Left cardiac atrium (tissue), 4 donors: ENCODE data around the gene GRAMD1A. TPM values are rescaled to one million over a fixed set of nuclear protein-coding genes. Genes with fewer than 3 reads are reported as not detected.
A peak's percentile ranks its signal among the peaks of the same experiment; 100 is the strongest.
"Not testable (repeated sequence)": the region's sequence is repeated elsewhere in the genome, so short reads cannot be mapped to it uniquely, and the experiment has no call there.

Experiments used
- ATAC-seq, 2 donors: fragments of 200-7000 bp; cut with Tn5 transposase; one replicate each; pipeline ENCODE4 v1.9.1; 2020; ENCODE audit warnings: mild to moderate bottlenecking in 2 of 2, moderate library complexity in 2 of 2
- DNase-seq: peaks from one replicate; pipeline ENCODE4 v3.0.0-alpha.2; 2020
- intact Hi-C, 2 donors: fragments of 100-400 bp; cut with DNase I; formaldehyde crosslinking; loops; one replicate each; pipeline versions ENCODE4 v1.14.1 to v1.15.1; 2022 to 2023
- total RNA-seq, 2 donors: library from RNA; stranded (reverse); fragmentation: NEBNext Ultra II Directional; extraction: Animal tissue kit (Norgen Biotek cat#: 25700); gene quantifications; one replicate each; pipeline ENCODE4 v1.2.1, GENCODE V29; 2021
- donor health status: DM: no; HTN: yes; CAD: no.
- donor health status: DM: no; HTN: yes; CAD: no; lungs with severe emphysema.
- donor health status: DM: yes; HTN: yes; CAD: no.
- donor health status: Dilated cardiomyopathy.

Gene GRAMD1A
- total RNA-seq, 2 donors from 2014 or later, result 29.2 to 45.5 TPM

DNA sequence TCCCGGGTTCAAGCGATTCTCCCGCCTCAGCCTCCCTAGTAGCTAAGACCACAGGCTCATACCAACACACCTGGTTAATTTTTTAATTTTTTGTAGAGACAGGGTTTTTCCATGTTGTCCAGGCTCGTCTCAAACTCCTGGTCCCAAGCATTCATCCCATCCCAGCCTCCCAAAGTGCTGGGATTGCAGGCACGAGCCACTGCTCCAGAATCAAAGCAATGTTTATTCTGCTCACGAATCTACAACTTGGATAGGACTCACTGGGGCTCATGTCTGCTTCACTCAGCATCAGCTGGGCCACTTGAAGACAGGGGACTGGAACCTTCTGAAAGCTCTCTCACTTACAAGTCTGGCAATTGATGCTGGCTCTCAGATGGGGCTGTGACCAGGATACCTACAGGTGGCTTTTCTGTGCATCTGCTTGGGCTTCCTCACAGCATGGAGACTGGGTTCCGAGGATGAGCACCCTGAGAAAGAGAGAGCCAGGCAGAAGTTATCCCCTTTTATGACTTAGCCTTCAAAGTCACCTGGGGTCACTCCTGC, 27.9 kb upstream of the GRAMD1A start:
- ATAC-seq (no peak), DNase-seq (no peak)
- intact Hi-C loops, result loop anchor here (2.0 to 10.0 kb wide), 3 partner anchors 41 to 119 kb away; no protein-coding TSS in a partner anchor

DNA sequence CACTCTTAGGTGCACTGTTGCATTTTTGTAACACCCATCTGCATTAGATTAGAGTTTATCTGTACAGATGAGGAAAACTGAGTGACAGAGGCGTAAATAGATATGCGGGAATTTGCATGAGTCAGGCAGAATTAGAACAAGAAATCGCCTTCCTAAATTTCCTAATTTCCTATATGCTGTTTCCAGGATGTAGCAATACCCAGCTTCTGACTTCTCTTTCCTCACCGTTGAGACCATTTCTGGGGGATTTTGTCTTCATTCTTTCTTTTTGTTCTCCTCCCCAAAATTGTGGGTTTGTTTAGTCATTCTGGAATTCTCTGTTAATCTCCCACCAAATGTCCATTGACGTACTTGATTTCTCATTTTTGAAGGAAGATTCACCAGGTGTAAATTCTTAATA, 25.5 kb upstream of the GRAMD1A start:
- no peak for DNase-seq
- intact Hi-C loops, result loop anchor here in 1 of 2 donors (10.0 kb wide), 1 partner anchor 110 kb away; no protein-coding TSS in a partner anchor
- ATAC-seq, result peak in 1 of 2 donors; percentile 15

DNA sequence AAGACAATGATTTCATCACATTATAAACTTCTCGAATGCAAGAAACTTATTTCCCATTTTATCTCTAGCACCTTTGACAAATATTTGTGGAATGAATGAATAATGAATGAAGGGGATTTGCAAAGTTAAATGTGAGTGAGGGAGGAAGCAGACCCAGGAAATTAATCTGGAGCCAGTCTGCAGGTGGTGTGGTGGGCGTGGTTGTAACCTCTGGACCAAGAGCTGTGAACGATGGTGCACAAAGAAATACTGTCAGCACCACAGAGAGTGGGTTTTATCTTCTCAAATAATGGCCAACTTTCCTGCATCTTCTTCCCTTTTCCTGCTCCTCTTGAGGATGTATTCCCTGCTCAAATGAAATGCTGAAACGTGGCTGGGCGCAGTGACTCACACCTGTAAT, 25.1 kb upstream of the GRAMD1A start:
- intact Hi-C loops, result loop anchor here in 1 of 2 donors (10.0 kb wide), 1 partner anchor 110 kb away; no protein-coding TSS in a partner anchor
- DNase-seq (no peak), ATAC-seq (no peak)

DNA sequence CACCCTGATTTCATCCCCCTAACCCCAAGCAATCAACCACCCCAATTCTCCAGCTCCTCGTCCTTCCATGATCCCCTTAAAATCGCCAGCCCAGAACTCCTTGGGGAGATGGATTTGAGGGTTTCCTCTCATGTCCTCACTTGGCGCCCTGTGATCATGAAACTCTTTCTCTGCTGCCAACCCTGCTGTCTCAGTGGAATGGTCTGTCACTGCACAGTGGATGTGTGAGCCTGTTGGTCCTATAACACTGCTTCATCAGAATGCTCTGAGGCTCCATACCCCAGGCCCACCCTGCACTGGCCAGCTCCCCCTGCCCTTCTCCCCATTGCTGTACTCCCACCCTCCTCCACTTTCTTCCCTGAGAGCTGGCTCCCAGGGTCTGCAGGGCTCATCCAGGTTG, 23.5 kb upstream of the GRAMD1A start:
- ATAC-seq, result no peak
- no peak for DNase-seq
- intact Hi-C loops, result loop anchor here in 1 of 2 donors (10.0 kb wide), 1 partner anchor 108 kb away; no protein-coding TSS in a partner anchor

DNA sequence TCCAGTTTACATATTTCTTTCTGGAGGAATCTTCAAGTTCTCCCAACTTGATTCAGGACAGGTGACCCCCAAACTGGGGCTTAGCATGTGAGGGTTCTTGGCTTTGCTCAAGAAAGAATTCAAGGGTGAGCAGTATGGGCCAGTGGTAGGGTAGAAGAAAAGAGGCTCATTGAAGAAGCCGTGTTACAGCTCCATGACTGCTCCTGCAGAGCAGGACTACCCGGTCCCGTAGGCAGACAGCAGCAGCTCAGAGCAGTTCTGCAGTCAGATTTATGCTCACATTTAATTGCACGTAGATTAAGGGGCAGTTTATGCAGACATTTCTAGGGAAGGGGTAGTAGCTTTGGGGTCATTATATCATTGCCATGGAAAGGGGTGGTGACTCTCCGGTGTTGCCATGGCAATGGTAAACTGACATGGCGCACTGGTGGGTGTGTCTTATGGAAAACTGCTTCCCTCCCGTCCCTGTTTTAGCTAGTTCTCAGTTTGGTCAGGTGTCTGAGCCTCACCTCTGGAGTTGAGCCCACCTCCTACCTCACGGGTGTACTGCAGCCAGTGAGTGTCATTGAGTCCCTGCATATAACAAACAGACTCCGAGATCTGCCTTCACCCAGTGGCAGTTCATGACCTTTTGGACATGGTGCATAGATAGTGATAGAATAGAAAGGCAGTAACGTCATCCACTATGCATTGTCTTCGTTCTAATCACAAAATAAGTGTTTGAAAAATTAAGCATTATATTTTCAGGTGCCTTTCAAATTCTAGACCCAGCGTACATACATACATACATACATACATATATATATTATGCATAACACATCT, 20.1 kb upstream of the GRAMD1A start:
- intact Hi-C loops, result loop anchor here in 1 of 2 donors (10.0 kb wide), 1 partner anchor 105 kb away; no protein-coding TSS in a partner anchor
- DNase-seq (no peak), ATAC-seq (no peak)

- DNase-seq (no peak), ATAC-seq (no peak)
- intact Hi-C loops, result no loop called here
Observed at GRCh38 chr19:34982275-34982674, 17.8 kb upstream of the GRAMD1A start.

GRCh38 chr19:34983786-34984185, 16.3 kb upstream of the GRAMD1A start:
- intact Hi-C loops, result no loop called here
- DNase-seq, result no peak
- no peak for ATAC-seq

DNA sequence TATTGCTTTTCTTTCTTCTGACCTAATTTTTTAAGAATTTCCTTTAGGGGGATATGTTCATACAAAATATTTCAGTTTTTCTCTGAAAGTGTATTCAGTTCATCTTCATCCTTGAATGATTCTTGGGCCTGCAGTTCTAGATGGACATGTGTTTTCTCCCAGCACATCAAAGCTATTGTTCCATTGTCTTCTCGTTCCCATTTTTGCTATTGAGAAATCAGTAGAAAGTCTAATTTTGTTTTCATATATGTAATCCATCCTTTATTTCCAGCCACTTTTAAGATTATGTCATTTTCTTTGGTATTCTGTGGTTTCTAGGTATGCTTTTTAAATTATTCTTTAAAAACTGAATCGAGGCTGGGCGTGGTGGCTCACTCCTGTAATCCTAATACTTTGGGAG, 15.8 kb upstream of the GRAMD1A start:
- DNase-seq (no peak), ATAC-seq (no peak)
- intact Hi-C loops, result no loop called here

GRCh38 chr19:34985249-34986022, 14.7 kb upstream of the GRAMD1A start:
- ATAC-seq (peak; percentile 96 to 99), DNase-seq (peak; percentile 87)
- intact Hi-C loops, result no loop called here

GRCh38 chr19:34988119-34988518, 12.0 kb upstream of the GRAMD1A start:
- intact Hi-C loops, result no loop called here
- no peak for DNase-seq
- ATAC-seq, result no peak

GRCh38 chr19:34989298-34989697, 10.8 kb upstream of the GRAMD1A start:
- no peak for ATAC-seq
- intact Hi-C loops, result no loop called here
- DNase-seq, result no peak

DNA sequence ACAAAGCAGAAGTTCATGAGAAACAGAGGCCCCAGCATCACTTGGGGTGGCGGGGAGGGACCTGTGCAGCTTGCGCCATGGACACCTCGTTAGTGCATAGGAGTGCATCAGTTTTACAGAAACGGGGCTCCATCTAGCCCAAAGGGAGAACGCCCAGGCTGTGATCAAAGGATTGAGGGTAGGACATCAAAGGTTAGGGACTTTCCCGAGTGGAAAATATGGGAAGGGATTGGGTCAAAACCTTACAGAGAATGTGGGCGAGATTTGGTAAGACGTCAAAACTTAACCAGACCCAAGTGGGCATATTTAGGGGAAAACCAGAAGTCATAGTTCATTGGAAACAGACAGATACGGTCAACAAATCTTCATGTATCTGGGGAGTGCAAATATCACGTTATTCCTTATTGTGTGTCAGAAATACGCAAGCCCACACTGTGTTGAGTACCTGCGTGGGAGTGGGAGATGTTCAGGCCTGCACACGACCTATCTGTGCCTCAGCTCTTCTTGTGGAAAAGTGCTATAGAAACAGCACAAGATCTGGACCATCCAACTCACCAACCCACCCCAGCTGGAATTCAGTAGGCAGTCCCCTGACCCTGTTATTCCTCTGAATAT, 9.4 kb upstream of the GRAMD1A start:
- no peak for DNase-seq
- no peak for ATAC-seq

DNA sequence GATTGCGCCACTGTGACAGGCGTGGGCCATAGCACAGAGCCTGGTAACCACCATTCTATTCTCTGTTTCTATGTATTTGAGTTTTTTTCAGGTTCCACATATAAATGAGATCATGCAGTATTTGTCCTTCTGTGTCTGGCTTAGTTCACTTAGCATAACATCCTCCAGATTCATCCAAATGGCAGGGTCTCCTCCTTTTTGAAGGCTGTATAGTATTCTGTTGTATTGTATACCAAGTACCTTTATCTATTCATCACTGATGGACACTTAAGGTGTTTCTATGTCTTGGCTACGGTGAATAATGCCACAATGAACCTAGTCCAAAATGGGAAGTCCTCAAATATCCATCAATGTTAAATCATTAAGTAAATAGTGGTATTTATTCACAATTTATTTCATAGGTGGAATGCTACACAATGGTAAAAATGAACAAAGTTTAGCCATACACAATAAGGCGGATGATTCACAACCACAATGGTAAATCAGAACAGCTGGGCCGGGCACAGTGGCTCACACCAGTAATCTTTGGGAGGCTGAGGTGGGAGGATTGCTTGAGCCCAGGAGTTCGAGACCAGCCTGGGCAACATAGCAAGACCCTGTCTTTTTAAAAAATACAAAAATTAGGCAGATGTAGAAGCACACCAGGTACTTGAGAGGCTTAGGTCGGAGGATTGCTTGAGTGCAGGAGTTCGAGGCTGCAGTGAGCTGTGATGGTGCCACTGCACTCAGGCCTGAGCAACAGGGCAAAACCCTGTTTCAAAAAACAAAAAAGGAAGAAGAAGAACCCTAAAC, 8.4 kb upstream of the GRAMD1A start:
- DNase-seq (no peak), ATAC-seq (no peak)
- intact Hi-C loops, result no loop called here

More for the DNA sequence above, 9.4 kb upstream of the GRAMD1A start:
- intact Hi-C loops, result no loop called here

- ATAC-seq, DNase-seq, intact Hi-C loops: not testable (repeated sequence)
Observed at GRCh38 chr19:34992582-34992981, 7.5 kb upstream of the GRAMD1A start.

DNA sequence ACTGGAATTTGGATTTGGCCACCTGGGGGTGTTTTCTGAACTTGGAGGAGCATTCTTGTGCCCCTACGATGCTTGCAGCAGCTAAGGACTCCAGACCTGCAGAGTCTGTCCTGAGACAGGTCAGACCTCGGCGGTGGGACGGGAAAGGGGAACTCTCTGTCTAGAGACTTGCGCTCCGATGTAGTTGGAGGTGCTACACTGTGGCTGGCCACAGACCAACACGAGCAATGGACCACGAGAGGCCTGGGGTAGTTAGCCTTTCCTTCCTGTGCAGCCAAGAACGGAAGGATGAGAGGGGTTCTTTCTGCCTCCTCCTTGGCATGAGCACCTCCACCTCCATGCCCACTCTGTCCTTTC, 5.9 kb upstream of the GRAMD1A start:
- no peak for ATAC-seq

DNA sequence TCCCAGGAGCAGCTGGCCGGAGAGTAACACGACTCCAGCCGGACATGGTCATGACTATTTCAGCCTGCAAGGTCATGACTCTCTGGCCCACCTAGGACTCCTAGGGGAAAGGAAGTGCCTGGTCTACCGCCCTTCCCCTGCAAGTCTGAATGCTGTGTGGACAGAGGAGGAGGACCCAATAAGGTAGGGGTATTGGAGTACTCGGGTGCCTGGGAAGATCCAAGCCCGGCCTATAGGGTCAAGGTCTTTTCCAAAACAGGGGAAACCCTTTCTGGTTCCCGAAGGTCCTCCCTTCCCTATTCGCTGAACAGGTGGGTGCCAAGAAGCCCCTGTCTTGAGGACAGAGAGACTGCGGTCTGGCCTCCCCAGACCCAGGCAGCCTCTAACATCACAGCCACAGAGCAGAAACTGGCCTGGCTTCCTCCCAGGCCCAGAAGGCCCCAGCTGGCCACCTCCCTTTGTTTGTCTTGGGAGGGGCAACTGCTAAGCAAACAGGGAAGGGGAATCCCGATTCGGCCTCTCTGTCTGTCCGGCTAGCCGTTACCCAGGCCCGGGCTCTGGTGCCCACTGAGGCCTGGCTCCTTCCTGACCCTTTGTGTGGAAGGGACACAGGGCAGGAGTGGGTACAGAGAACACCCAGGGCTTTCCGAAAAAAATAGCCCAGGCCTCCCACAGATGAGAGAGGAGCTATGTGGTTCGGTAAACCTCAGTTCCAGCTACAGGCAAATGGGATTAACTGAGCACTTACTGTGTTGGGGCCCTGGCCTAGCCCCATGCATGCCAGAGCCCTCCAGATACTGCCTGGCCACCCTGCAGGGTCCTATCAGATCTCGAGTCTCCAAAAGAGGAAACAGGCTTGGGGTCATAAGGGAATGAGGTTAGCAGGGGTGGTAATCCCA, 5.2 kb upstream of the GRAMD1A start:
- ATAC-seq, result peak; percentile 31 to 35
- intact Hi-C loops, result no loop called here
- peak; percentile 73 for DNase-seq

More for the DNA sequence above, 5.9 kb upstream of the GRAMD1A start:
- intact Hi-C loops, result no loop called here
- DNase-seq, result no peak

DNA sequence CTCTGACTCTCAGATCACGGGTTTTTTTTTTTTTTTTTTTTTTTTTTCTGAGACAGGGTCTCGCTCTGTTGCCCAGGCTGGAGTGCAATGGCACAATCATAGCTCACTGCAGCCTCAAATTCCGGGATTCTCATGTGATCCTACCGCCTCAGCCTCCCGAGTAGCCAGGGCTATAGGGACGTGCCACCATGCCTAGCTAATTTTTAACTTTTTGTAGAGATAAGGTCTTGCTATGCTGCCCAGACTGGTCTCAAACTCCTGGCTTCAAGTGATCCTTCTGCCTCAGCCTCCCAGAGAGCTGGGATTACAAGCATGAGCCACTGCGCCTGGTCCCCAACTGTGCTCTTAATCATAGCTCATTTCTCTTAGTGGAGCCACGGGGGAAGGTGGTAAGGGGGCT, 4.6 kb upstream of the GRAMD1A start:
- ATAC-seq (no peak), DNase-seq (no peak)
- intact Hi-C loops, result no loop called here
